ENCODE data around the gene ETV2. TPM values are rescaled to one million over a fixed set of nuclear protein-coding genes. Genes with fewer than 3 reads are reported as not detected.
"Not testable (repeated sequence)": the region's sequence is repeated elsewhere in the genome, so short reads cannot be mapped to it uniquely, and the experiment has no call there.

ETV2 gene
- total RNA-seq, 2 experiments from 2014 or later: 0.25 to 1.7 TPM

- no peak for DNase-seq (ENCODE audit: low spot score)
- no peak for TF ChIP-seq EZH2phosphoT487 (IDR thresholded peaks at IDR 0.05; ENCODE audit: borderline replicate concordance, low read depth, low read length)
- TF ChIP-seq CTCF (conservative IDR thresholded peaks at IDR 0.05; ENCODE audit: low read length): no peak
- no peak overlapping the region for H3K4me2 ChIP-seq (ENCODE audit: low read length)
- POLR2A ChIA-PET: no interaction called here
- H4K20me1 ChIP-seq (ENCODE audit: insufficient read depth, low read length): no peaks in the 10 kb centered on the region
- H2AFZ ChIP-seq (ENCODE audit: low read length): peak overlapping the region; percentile 65; the same call in 1 of the 2 replicates
- intact Hi-C loops (cut with micrococcal nuclease; ENCODE audit: unreplicated experiment): no loop called here
- H3K4me3 ChIP-seq (ENCODE audit: low read depth, low read length, poor library complexity, severe bottlenecking): no peak overlapping the region
- H3K9me2 ChIP-seq (ENCODE audit: insufficient read depth, low read length): no peaks in the 10 kb centered on the region
- H3K4me1 ChIP-seq (ENCODE audit: insufficient read depth, low read length, poor library complexity, severe bottlenecking): peaks cover 5% of the 10 kb centered on the region
- no peaks in the 10 kb centered on the region for H3K9me3 ChIP-seq (ENCODE audit: low read length)
- BruUV-seq (replicated peaks): no TSS peak
- H3K79me2 ChIP-seq (ENCODE audit: insufficient read depth, low read depth, low read length): no peaks in the 10 kb centered on the region
- CTCF ChIA-PET (ENCODE audit: unreplicated experiment): no interaction called here
- H3K36me3 ChIP-seq (ENCODE audit: insufficient read depth, low read length): no peaks in the 10 kb centered on the region
- H3K27ac ChIP-seq (ENCODE audit: low read depth, low read length, poor library complexity, severe bottlenecking): no peak overlapping the region
These were observed 45.6 kb upstream of the ETV2 start for GRCh38 chr19:35595928-35596327.

GRCh38 chr19:35596366-35596999, 45.1 kb upstream of the ETV2 start:
- no peak overlapping the region for H3K4me3 ChIP-seq (ENCODE audit: low read depth, low read length, poor library complexity, severe bottlenecking)
- peak overlapping the region; percentile 65; the same call in 1 of the 2 replicates for H2AFZ ChIP-seq (ENCODE audit: low read length)
- CTCF ChIA-PET (ENCODE audit: unreplicated experiment): no interaction called here
- no peaks in the 10 kb centered on the region for H3K9me2 ChIP-seq (ENCODE audit: insufficient read depth, low read length)
- no peaks in the 10 kb centered on the region for H3K36me3 ChIP-seq (ENCODE audit: insufficient read depth, low read length)
- H3K79me2 ChIP-seq (ENCODE audit: insufficient read depth, low read depth, low read length): no peaks in the 10 kb centered on the region
- intact Hi-C loops (cut with micrococcal nuclease; ENCODE audit: unreplicated experiment): no loop called here
- no peaks in the 10 kb centered on the region for H4K20me1 ChIP-seq (ENCODE audit: insufficient read depth, low read length)
- POLR2A ChIA-PET: no interaction called here
- TF ChIP-seq CTCF (conservative IDR thresholded peaks at IDR 0.05; ENCODE audit: low read length) (no peak), EZH2phosphoT487 (IDR thresholded peaks at IDR 0.05; ENCODE audit: borderline replicate concordance, low read depth, low read length) (no peak)
- no peak overlapping the region for H3K27ac ChIP-seq (ENCODE audit: low read depth, low read length, poor library complexity, severe bottlenecking)
- H3K4me2 ChIP-seq (ENCODE audit: low read length): no peak overlapping the region
- peak; percentile 36 for DNase-seq (ENCODE audit: low spot score)
- peaks cover 5% of the 10 kb centered on the region for H3K4me1 ChIP-seq (ENCODE audit: insufficient read depth, low read length, poor library complexity, severe bottlenecking)
- BruUV-seq (replicated peaks): no TSS peak
- H3K9me3 ChIP-seq (ENCODE audit: low read length): no peaks in the 10 kb centered on the region

- Histone ChIP-seq H3K36me3 (ENCODE audit: insufficient read depth, low read length) (no peaks in the 10 kb centered on the region), H3K4me2 (ENCODE audit: low read length) (no peak overlapping the region), H3K27ac (ENCODE audit: low read depth, low read length, poor library complexity, severe bottlenecking) (no peak overlapping the region), H4K20me1 (ENCODE audit: insufficient read depth, low read length) (no peaks in the 10 kb centered on the region), H3K4me3 (ENCODE audit: low read depth, low read length, poor library complexity, severe bottlenecking) (no peak overlapping the region), H2AFZ (ENCODE audit: low read length) (no peak overlapping the region), H3K9me3 (ENCODE audit: low read length) (no peaks in the 10 kb centered on the region), H3K79me2 (ENCODE audit: insufficient read depth, low read depth, low read length) (no peaks in the 10 kb centered on the region), H3K9me2 (ENCODE audit: insufficient read depth, low read length) (no peaks in the 10 kb centered on the region), H3K4me1 (ENCODE audit: insufficient read depth, low read length, poor library complexity, severe bottlenecking) (no peaks in the 10 kb centered on the region)
- DNase-seq (ENCODE audit: low spot score): no peak
- CTCF ChIA-PET (ENCODE audit: unreplicated experiment): no interaction called here
- POLR2A ChIA-PET: no interaction called here
- BruUV-seq (replicated peaks): no TSS peak
- TF ChIP-seq EZH2phosphoT487 (IDR thresholded peaks at IDR 0.05; ENCODE audit: borderline replicate concordance, low read depth, low read length) (no peak), CTCF (conservative IDR thresholded peaks at IDR 0.05; ENCODE audit: low read length) (no peak)
- intact Hi-C loops (cut with micrococcal nuclease; ENCODE audit: unreplicated experiment): no loop called here
These were observed 39.6 kb upstream of the ETV2 start for GRCh38 chr19:35601971-35602370.

GRCh38 chr19:35604436-35604835, 37.1 kb upstream of the ETV2 start:
- intact Hi-C loops (cut with micrococcal nuclease; ENCODE audit: unreplicated experiment); H2AFZ ChIP-seq (ENCODE audit: low read length); BruUV-seq (replicated peaks): not testable (repeated sequence)

More at GRCh38 chr19:35604436-35604835, 37.1 kb upstream of the ETV2 start:
- CTCF ChIA-PET (ENCODE audit: unreplicated experiment); POLR2A ChIA-PET; H3K27ac ChIP-seq (ENCODE audit: low read depth, low read length, poor library complexity, severe bottlenecking); H4K20me1 ChIP-seq (ENCODE audit: insufficient read depth, low read length); H3K4me2 ChIP-seq (ENCODE audit: low read length); DNase-seq (ENCODE audit: low spot score); H3K79me2 ChIP-seq (ENCODE audit: insufficient read depth, low read depth, low read length); H3K4me3 ChIP-seq (ENCODE audit: low read depth, low read length, poor library complexity, severe bottlenecking); H3K4me1 ChIP-seq (ENCODE audit: insufficient read depth, low read length, poor library complexity, severe bottlenecking); H3K9me3 ChIP-seq (ENCODE audit: low read length); H3K36me3 ChIP-seq (ENCODE audit: insufficient read depth, low read length); H3K9me2 ChIP-seq (ENCODE audit: insufficient read depth, low read length): not testable (repeated sequence)

Measured in OCI-LY7 (cell line).